H1 (cell line): ENCODE results near the gene BLNK. TPM values are rescaled to one million over a fixed set of nuclear protein-coding genes. Genes with fewer than 3 reads are reported as not detected.

Experiments used
- CTCF ChIA-PET: fragments of 300-600 bp; sonication (Branson Sonifier 250); formaldehyde crosslinking; loops from one replicate; lab custom pipeline; 2021; ENCODE audit not compliant: partially characterized antibody; lab: Charles Lee
- POLR2A ChIA-PET: fragments of 300-600 bp; sonication (Branson Sonifier 250); formaldehyde crosslinking; loops from one replicate; lab custom pipeline; 2021; ENCODE audit warnings: inconsistent platforms; ENCODE audit not compliant: partially characterized antibody; lab: Charles Lee
- DNase-seq, 2 experiments: peaks; one replicate each; pipeline versions ENCODE4 v3.0.0 to v3.0.0-alpha.2; 2010 to 2022; ENCODE audit warnings: low spot score in 2 of 2, low read depth in 1 of 2, mixed read lengths in 1 of 2
- FAIRE-seq: peaks from 2 replicates; lab custom pipeline; 2011; peaks lifted over from hg19 to GRCh38; lab: Jason Lieb, UNC
- H2AFZ ChIP-seq: 2 replicates; pipeline ENCODE4 v1.8.1; 2012; ENCODE audit warnings: low read length, inconsistent platforms
- H2AK5ac ChIP-seq: 2 replicates; pipeline ENCODE4 v1.6.1; 2013; ENCODE audit warnings: low read depth, low read length
- H2BK120ac ChIP-seq: replicated peaks from 2 replicates; pipeline ENCODE3; 2013; ENCODE audit warnings: low read depth, low read length, inconsistent platforms
- H2BK12ac ChIP-seq: 2 replicates; pipeline ENCODE4 v1.6.1; 2013; ENCODE audit warnings: low read depth, low read length
- H2BK15ac ChIP-seq: 2 replicates; pipeline ENCODE4 v1.6.1; 2013; ENCODE audit warnings: low read length
- H2BK20ac ChIP-seq: 2 replicates; pipeline ENCODE4 v1.6.1; 2013; ENCODE audit warnings: low read length
- H2BK5ac ChIP-seq: 2 replicates; pipeline ENCODE4 v1.6.1; 2013; ENCODE audit warnings: low read depth, low read length
- H3K14ac ChIP-seq: 2 replicates; pipeline ENCODE4 v1.6.1; 2013; ENCODE audit warnings: inconsistent platforms; ENCODE audit not compliant: insufficient read length
- H3K18ac ChIP-seq: 2 replicates; pipeline ENCODE4 v1.6.1; 2013; ENCODE audit warnings: low read length; ENCODE audit errors: extremely low read depth
- H3K23ac ChIP-seq: 2 replicates; pipeline ENCODE4 v1.6.1; 2013; ENCODE audit warnings: inconsistent platforms; ENCODE audit not compliant: insufficient read length
- H3K23me2 ChIP-seq: 2 replicates; pipeline ENCODE4 v1.6.1; 2013; ENCODE audit warnings: low read depth, low read length
- H3K27ac ChIP-seq: 2 replicates; pipeline ENCODE4 v1.6.1; 2011; ENCODE audit warnings: low read depth, low read length, inconsistent platforms
- H3K27me3 ChIP-seq, 4 experiments: replicated peaks in 1 of 4; 1 replicate in 1 of 4; 2 replicates in 3 of 4; pipeline versions ENCODE4 v1.6.1 to v1.8.1; 2011 to 2013; ENCODE audit warnings: low read length in 3 of 4, mild to moderate bottlenecking in 3 of 4, inconsistent platforms in 2 of 4, mixed read lengths in 2 of 4, moderate library complexity in 1 of 4; ENCODE audit not compliant: control insufficient read depth in 3 of 4, insufficient read depth in 3 of 4; ENCODE audit errors: extremely low read depth in 1 of 4
- H3K36me3 ChIP-seq, 4 experiments: 2 replicates each; pipeline versions ENCODE4 v1.6.1 to v1.8.1; 2011 to 2013; ENCODE audit warnings: mild to moderate bottlenecking in 4 of 4, low read length in 3 of 4, moderate library complexity in 2 of 4, control low read depth in 1 of 4, inconsistent platforms in 1 of 4; ENCODE audit not compliant: insufficient read depth in 4 of 4, control insufficient read depth in 2 of 4
- H3K4ac ChIP-seq: replicated peaks from 2 replicates; pipeline ENCODE3; 2013; ENCODE audit warnings: low read length, low read depth, mixed read lengths, inconsistent platforms; ENCODE audit not compliant: insufficient read length
- H3K4me1 ChIP-seq, 4 experiments: replicated peaks in 1 of 4; 1 replicate in 1 of 4; 2 replicates in 3 of 4; pipeline versions ENCODE4 v1.6.1 to v1.8.1; 2011 to 2013; ENCODE audit warnings: low read length in 3 of 4, inconsistent platforms in 2 of 4, mixed read lengths in 1 of 4; ENCODE audit not compliant: insufficient read depth in 4 of 4, control insufficient read depth in 3 of 4
- H3K4me2 ChIP-seq, 2 experiments: 2 replicates each; pipeline versions ENCODE4 v1.6.1 to v1.8.1; 2011 to 2013; ENCODE audit warnings: low read depth in 2 of 2, low read length in 2 of 2, control low read depth in 1 of 2, inconsistent platforms in 1 of 2, mild to moderate bottlenecking in 1 of 2; ENCODE audit not compliant: insufficient read depth in 1 of 2
- H3K4me3 ChIP-seq, 4 experiments: fragments of 200-600, 300-600 bp in 1 of 4; sonication (generic), shearing (Covaris generic), sonication (Bioruptor Twin) in 1 of 4; 2 replicates each; pipeline versions ENCODE4 v1.5.1 to v1.8.1; 2011 to 2016; ENCODE audit warnings: low read length in 4 of 4, low read depth in 3 of 4, control low read depth in 2 of 4, inconsistent platforms in 2 of 4, mild to moderate bottlenecking in 2 of 4, mixed read lengths in 1 of 4, moderate library complexity in 1 of 4; ENCODE audit not compliant: insufficient read depth in 2 of 4; ENCODE audit errors: extremely low read depth in 1 of 4
- H3K56ac ChIP-seq: replicated peaks from 2 replicates; pipeline ENCODE3; 2013; ENCODE audit warnings: low read depth, mild to moderate bottlenecking, mixed read lengths, low read length, inconsistent platforms; ENCODE audit not compliant: insufficient read length
- H3K79me1 ChIP-seq: 2 replicates; pipeline ENCODE4 v1.6.1; 2013; ENCODE audit warnings: low read depth, low read length, control low read depth
- H3K79me2 ChIP-seq, 2 experiments: 2 replicates each; pipeline versions ENCODE4 v1.6.1 to v1.8.1; 2012 to 2013; ENCODE audit warnings: low read length in 2 of 2, mild to moderate bottlenecking in 2 of 2, inconsistent platforms in 1 of 2; ENCODE audit not compliant: insufficient read depth in 2 of 2, control insufficient read depth in 1 of 2
- H3K9ac ChIP-seq, 4 experiments: replicated peaks in 1 of 4; 1 replicate in 1 of 4; 2 replicates in 3 of 4; pipeline versions ENCODE4 v1.6.1 to v1.8.1; 2011 to 2013; ENCODE audit warnings: low read depth in 3 of 4, low read length in 3 of 4, control low read depth in 2 of 4, mild to moderate bottlenecking in 2 of 4, moderate library complexity in 2 of 4, inconsistent platforms in 1 of 4; ENCODE audit errors: extremely low read depth in 1 of 4
- H3K9me3 ChIP-seq, 2 experiments: 2 replicates each; pipeline versions ENCODE4 v1.6.1 to v1.8.1; 2012 to 2013; ENCODE audit warnings: mild to moderate bottlenecking in 2 of 2, moderate library complexity in 2 of 2, control low read depth in 1 of 2, inconsistent platforms in 1 of 2, low read depth in 1 of 2, low read length in 1 of 2, mixed read lengths in 1 of 2; ENCODE audit not compliant: insufficient read depth in 2 of 2
- H4K20me1 ChIP-seq, 2 experiments: replicated peaks in 1 of 2; 2 replicates each; pipeline versions ENCODE3 to v1.8.1; 2011 to 2013; ENCODE audit warnings: inconsistent platforms in 2 of 2, low read length in 2 of 2, mild to moderate bottlenecking in 1 of 2; ENCODE audit not compliant: insufficient read depth in 2 of 2, control insufficient read depth in 1 of 2
- H4K5ac ChIP-seq: 2 replicates; pipeline ENCODE4 v1.6.1; 2013; ENCODE audit warnings: low read length, low read depth, mixed read lengths, inconsistent platforms; ENCODE audit not compliant: insufficient read length
- H4K8ac ChIP-seq: 2 replicates; pipeline ENCODE4 v1.8.0; 2013; ENCODE audit warnings: mild to moderate bottlenecking, moderate library complexity, low read length, inconsistent platforms; ENCODE audit not compliant: insufficient read depth; ENCODE audit errors: extremely low read depth
- H4K91ac ChIP-seq: replicated peaks from 2 replicates; pipeline ENCODE3; 2013; ENCODE audit warnings: low read length, mixed read lengths, inconsistent platforms; ENCODE audit not compliant: insufficient read length
- CBX5 ChIP-seq: fragments of 300-800, 300-1000 bp; sonication (generic); IDR thresholded peaks from 2 replicates; pipeline ENCODE4 v1.7.1; 2016; ENCODE audit warnings: antibody characterized with exemption, low read length, low read depth
- KDM4A ChIP-seq: IDR thresholded peaks from one replicate; pipeline ENCODE4 v1.7.1; 2012; ENCODE audit warnings: low read depth, mild to moderate bottlenecking, moderate library complexity, low read length, inconsistent platforms; ENCODE audit not compliant: severe bottlenecking
- MAFK ChIP-seq: IDR thresholded peaks from 2 replicates; pipeline ENCODE4 v1.6.1; 2012; ENCODE audit warnings: low read depth, mild to moderate bottlenecking, improper control_type of control experiment, low read length
- NANOG ChIP-seq: IDR thresholded peaks from 2 replicates; pipeline ENCODE4 v1.6.1; 2011; ENCODE audit warnings: low read length, low read depth, mild to moderate bottlenecking, inconsistent platforms; ENCODE audit not compliant: insufficient read depth, poor library complexity, severe bottlenecking
- RNF2 ChIP-seq: fragments of 200-900, 300-1000 bp; sonication (generic); IDR thresholded peaks from 2 replicates; pipeline ENCODE4 v1.7.1; 2016; ENCODE audit warnings: borderline replicate concordance, low read depth, mild to moderate bottlenecking, antibody characterized with exemption, low read length; ENCODE audit not compliant: poor library complexity, severe bottlenecking; ENCODE audit errors: missing control alignments
- SIRT6 ChIP-seq: IDR thresholded peaks from one replicate; pipeline ENCODE4 v1.7.1; 2012; ENCODE audit warnings: low read length, inconsistent platforms
- TAF7 ChIP-seq: optimal IDR thresholded peaks from 2 replicates; pipeline ENCODE3; 2011; ENCODE audit warnings: low read depth, mild to moderate bottlenecking, inconsistent platforms, low read length, moderate library complexity, borderline replicate concordance
- TCF12 ChIP-seq: IDR thresholded peaks from 2 replicates; pipeline ENCODE4 v1.6.1; 2011; ENCODE audit warnings: low read depth, mild to moderate bottlenecking, low read length
- WGBS, 2 experiments: shearing (Covaris generic) in 1 of 2; methylation state at CpG; one replicate each; pipeline versions ENCODE4 v1.1.6 to v1.1.7; 2013 to 2015; ENCODE audit warnings: low lambda C conversion rate in 2 of 2, mixed read lengths in 2 of 2, inconsistent platforms in 1 of 2, low coverage in 1 of 2, missing lambda C conversion rate in 1 of 2; ENCODE audit not compliant: insufficient replicate concordance in 2 of 2, insufficient coverage in 1 of 2, insufficient read length in 1 of 2; ENCODE audit errors: extremely low coverage in 1 of 2, missing lambda C conversion rate in 1 of 2; 5-methylcytosine and 5-hydroxymethylcytosine counted together
- polyA plus RNA-seq, 7 experiments: library from polyadenylated mRNA; depleted of rRNA in 3 of 7; stranded (reverse) in 5 of 7; unstranded in 2 of 7; fragments of >200 nt in 5 of 7; fragments of 200-250 nt in 2 of 7; gene quantifications; 1 replicate in 5 of 7; 2 replicates in 1 of 7; 4 replicates in 1 of 7; pipeline versions ENCODE4 v1.2.1 to v1.2.3, GENCODE V29; 2011 to 2013; ENCODE audit warnings: missing spikeins in 2 of 7, mixed read lengths in 2 of 7
- total RNA-seq: library from RNA; stranded (reverse); fragmentation: NEBNext Ultra II Directional; extraction: Animal tissue kit (Norgen Biotek cat#: 25700); gene quantifications from 2 replicates; pipeline ENCODE4 v1.2.1, GENCODE V29; 2021

The BLNK gene
- total and polyA plus RNA-seq, 2 of the 8 experiments (the other 6 are each of a cell fraction or from before 2014, with no cell fraction given), result not detected

GRCh38 chr10:96283351-96283750 is 12.0 kb upstream of the BLNK start:
- Histone ChIP-seq H2AFZ (no peak overlapping the region), H3K23ac (no peak overlapping the region), H2BK12ac (no peak overlapping the region), H3K27ac (no peak overlapping the region), H3K56ac (no peak overlapping the region), H4K8ac (no peak overlapping the region), H2BK20ac (no peak overlapping the region), H3K4me3 (no peak overlapping the region), H3K23me2 (no peaks in the 10 kb centered on the region), H3K18ac (no peak overlapping the region), H3K36me3 (no peaks in the 10 kb centered on the region), H3K4ac (no peak overlapping the region), H2BK5ac (no peak overlapping the region), H3K14ac (no peak overlapping the region), H3K4me1 (peaks cover 0 to 3% (median 0%) of the 10 kb centered on the region in 4 experiments; a peak in 2 of 7 replicates), H4K20me1 (no peaks in the 10 kb centered on the region), H3K79me1 (no peaks in the 10 kb centered on the region), H3K9ac (no peak overlapping the region), H3K27me3 (peaks cover 0 to 2% (median 0%) of the 10 kb centered on the region in 4 experiments; a peak in 1 of 7 replicates), H3K79me2 (no peaks in the 10 kb centered on the region), H3K9me3 (no peaks in the 10 kb centered on the region), H2BK120ac (no peak overlapping the region), H3K4me2 (no peak overlapping the region), H4K5ac (no peak overlapping the region), H2BK15ac (no peak overlapping the region), H2AK5ac (no peak overlapping the region), H4K91ac (no peak overlapping the region)
- DNase-seq (no peak), FAIRE-seq (no peak)
- no peak for TF ChIP-seq SIRT6
- TF ChIP-seq TAF7, result no peak
- TF ChIP-seq TCF12, result no peak
- no peak for TF ChIP-seq KDM4A
- no peak for TF ChIP-seq CBX5
- TF ChIP-seq RNF2, result no peak
- TF ChIP-seq NANOG, result no peak
- TF ChIP-seq MAFK, result no peak
- ChIA-PET CTCF (interaction anchor here (1.0 to 4.9 kb wide), 2 partner anchors 12 to 54 kb away, joined by 3 to 38 read pairs; no protein-coding TSS in a partner anchor), POLR2A (no interaction called here)
- WGBS, 2 experiments, result 82% methylated on average over 2 of the region's 2 CpGs; no CpG with 5 or more reads in 1 of the 2 experiments
